SK-N-SH treated with all-trans-retinoic acid at 6 μM for 48 hours (cell line): Measurements from ENCODE around the gene TMEM250.

ENCODE experiments used
- ARNTL ChIP-seq: fragments of 450-650 bp; formaldehyde crosslinking; IDR thresholded peaks from 2 replicates; pipeline ENCODE4 v1.5.0; 2020; ENCODE audit warnings: low read depth, mild to moderate bottlenecking, moderate library complexity, borderline replicate concordance
- CSDC2 ChIP-seq: fragments of 250-450 bp; sonication (Bioruptor Pico); IDR thresholded peaks from 2 replicates; pipeline ENCODE4 v1.5.0; 2020; ENCODE audit warnings: mild to moderate bottlenecking, moderate library complexity
- ESRRG ChIP-seq: fragments of 250-450 bp; sonication (Bioruptor Pico); IDR thresholded peaks from 2 replicates; pipeline ENCODE4 v1.6.1; 2021; ENCODE audit warnings: mild to moderate bottlenecking
- GLIS3 ChIP-seq: fragments of 250-450 bp; sonication (Bioruptor Pico); IDR thresholded peaks from 2 replicates; pipeline ENCODE4 v1.5.0; 2020; ENCODE audit warnings: mild to moderate bottlenecking, moderate library complexity
- ISL1 ChIP-seq: fragments of 250-450 bp; sonication (Bioruptor Pico); IDR thresholded peaks from 2 replicates; pipeline ENCODE4 v2.1.2; 2022; ENCODE audit warnings: mild to moderate bottlenecking, moderate library complexity
- SNAI2 ChIP-seq: fragments of 250-450 bp; sonication (Bioruptor Pico); IDR thresholded peaks from 2 replicates; pipeline ENCODE4 v1.5.0; 2020; ENCODE audit warnings: mild to moderate bottlenecking, moderate library complexity
- ZC3H10 ChIP-seq: fragments of 250-450 bp; sonication (Bioruptor Pico); IDR thresholded peaks from 2 replicates; pipeline ENCODE4 v1.5.1; 2021; ENCODE audit warnings: mild to moderate bottlenecking, moderate library complexity
- ZFP30 ChIP-seq: fragments of 450-650 bp; formaldehyde crosslinking; IDR thresholded peaks from 2 replicates; pipeline ENCODE4 v1.5.0; 2022; ENCODE audit warnings: mild to moderate bottlenecking, moderate library complexity
- ZNF70 ChIP-seq: fragments of 450-650 bp; formaldehyde crosslinking; IDR thresholded peaks from 2 replicates; pipeline ENCODE4 v1.5.0; 2020; ENCODE audit warnings: mild to moderate bottlenecking, moderate library complexity
- ZNF8 ChIP-seq: fragments of 450-650 bp; formaldehyde crosslinking; IDR thresholded peaks from 2 replicates; pipeline ENCODE4 v1.5.0; 2020; ENCODE audit warnings: mild to moderate bottlenecking, moderate library complexity
- TF ChIP-seq, protein P1 (sequence below): fragments of 250-450 bp; sonication (Bioruptor Pico); IDR thresholded peaks from 2 replicates; pipeline ENCODE4 v1.5.1; 2020; ENCODE audit warnings: low read depth, mild to moderate bottlenecking, moderate library complexity
- TF ChIP-seq, protein P2 (sequence below): fragments of 250-450 bp; sonication (Bioruptor Pico); IDR thresholded peaks from 2 replicates; pipeline ENCODE4 v1.8.0; 2020; ENCODE audit warnings: mild to moderate bottlenecking, moderate library complexity, borderline replicate concordance
- TF ChIP-seq, protein P3 (sequence below): fragments of 250-450 bp; sonication (Bioruptor Pico); IDR thresholded peaks from 2 replicates; pipeline ENCODE4 v1.8.0; 2021; ENCODE audit warnings: low read depth, mild to moderate bottlenecking, moderate library complexity, borderline replicate concordance

DNA sequence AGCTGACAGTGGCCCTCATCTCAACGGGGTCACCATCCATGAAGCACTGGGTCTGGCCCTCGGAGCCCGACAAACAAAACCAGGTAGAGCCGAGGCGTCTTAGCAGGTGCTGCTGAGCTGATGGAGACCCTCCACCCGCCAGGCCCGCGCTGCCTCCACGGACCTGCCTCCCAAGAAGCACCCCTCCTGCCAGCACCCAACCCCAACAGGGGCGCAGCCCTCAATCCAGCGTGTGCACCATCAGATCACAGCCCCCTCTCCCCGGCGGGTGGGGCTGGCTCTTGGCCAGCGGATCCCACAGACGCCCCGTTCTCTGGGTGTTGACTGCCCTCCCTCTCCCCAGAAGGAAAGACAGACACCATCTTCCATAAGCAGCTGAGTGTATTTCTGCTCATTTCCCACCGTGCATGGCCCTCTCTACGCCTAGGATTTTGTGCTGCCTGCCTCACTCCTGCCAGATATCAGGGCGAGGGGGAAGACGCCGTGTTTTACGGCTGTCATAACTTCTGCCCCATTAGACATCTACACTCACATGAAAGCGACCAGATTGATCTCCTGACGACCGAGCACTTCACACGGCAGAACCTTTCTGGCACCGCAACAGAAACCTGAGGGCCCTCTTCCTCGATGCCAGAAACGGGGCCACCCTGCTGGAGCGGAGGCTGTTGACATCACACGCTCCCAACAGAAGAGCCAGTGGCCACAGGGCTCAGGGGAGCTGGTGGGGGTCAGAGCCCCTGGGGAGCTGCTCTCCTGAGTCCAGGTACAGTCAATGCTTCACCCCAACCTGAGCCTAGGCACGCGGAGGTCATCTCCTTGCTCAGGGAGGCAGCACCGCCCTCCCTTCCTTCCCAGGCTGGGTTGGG lies 35.9 kb downstream of the TMEM250 start:
- TF ChIP-seq, protein P1, sequence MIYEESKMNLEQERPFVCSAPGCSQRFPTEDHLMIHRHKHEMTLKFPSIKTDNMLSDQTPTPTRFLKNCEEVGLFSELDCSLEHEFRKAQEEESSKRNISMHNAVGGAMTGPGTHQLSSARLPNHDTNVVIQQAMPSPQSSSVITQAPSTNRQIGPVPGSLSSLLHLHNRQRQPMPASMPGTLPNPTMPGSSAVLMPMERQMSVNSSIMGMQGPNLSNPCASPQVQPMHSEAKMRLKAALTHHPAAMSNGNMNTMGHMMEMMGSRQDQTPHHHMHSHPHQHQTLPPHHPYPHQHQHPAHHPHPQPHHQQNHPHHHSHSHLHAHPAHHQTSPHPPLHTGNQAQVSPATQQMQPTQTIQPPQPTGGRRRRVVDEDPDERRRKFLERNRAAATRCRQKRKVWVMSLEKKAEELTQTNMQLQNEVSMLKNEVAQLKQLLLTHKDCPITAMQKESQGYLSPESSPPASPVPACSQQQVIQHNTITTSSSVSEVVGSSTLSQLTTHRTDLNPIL (CRISPR knock-in tag) = no peak
- TF ChIP-seq ZC3H10 (CRISPR knock-in tag) (no peak), CSDC2 (CRISPR knock-in tag) (no peak), ZNF8 (no peak), ZNF70 (no peak), ARNTL (CRISPR knock-in tag) (no peak), ESRRG (no peak), ZFP30 (CRISPR knock-in tag) (no peak), ISL1 (no peak), SNAI2 (CRISPR knock-in tag) (no peak), GLIS3 (no peak)
- TF ChIP-seq, protein P2, sequence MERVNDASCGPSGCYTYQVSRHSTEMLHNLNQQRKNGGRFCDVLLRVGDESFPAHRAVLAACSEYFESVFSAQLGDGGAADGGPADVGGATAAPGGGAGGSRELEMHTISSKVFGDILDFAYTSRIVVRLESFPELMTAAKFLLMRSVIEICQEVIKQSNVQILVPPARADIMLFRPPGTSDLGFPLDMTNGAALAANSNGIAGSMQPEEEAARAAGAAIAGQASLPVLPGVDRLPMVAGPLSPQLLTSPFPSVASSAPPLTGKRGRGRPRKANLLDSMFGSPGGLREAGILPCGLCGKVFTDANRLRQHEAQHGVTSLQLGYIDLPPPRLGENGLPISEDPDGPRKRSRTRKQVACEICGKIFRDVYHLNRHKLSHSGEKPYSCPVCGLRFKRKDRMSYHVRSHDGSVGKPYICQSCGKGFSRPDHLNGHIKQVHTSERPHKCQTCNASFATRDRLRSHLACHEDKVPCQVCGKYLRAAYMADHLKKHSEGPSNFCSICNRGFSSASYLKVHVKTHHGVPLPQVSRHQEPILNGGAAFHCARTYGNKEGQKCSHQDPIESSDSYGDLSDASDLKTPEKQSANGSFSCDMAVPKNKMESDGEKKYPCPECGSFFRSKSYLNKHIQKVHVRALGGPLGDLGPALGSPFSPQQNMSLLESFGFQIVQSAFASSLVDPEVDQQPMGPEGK (CRISPR knock-in tag) = no peak
- TF ChIP-seq, protein P3, sequence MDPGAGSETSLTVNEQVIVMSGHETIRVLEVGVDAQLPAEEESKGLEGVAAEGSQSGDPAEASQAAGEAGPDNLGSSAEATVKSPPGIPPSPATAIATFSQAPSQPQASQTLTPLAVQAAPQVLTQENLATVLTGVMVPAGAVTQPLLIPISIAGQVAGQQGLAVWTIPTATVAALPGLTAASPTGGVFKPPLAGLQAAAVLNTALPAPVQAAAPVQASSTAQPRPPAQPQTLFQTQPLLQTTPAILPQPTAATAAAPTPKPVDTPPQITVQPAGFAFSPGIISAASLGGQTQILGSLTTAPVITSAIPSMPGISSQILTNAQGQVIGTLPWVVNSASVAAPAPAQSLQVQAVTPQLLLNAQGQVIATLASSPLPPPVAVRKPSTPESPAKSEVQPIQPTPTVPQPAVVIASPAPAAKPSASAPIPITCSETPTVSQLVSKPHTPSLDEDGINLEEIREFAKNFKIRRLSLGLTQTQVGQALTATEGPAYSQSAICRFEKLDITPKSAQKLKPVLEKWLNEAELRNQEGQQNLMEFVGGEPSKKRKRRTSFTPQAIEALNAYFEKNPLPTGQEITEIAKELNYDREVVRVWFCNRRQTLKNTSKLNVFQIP = no peak
